Measurements from ENCODE around the gene CHRM4.
A peak's percentile ranks its signal among the peaks of the same experiment; 100 is the strongest.

Gene CHRM4

DNA sequence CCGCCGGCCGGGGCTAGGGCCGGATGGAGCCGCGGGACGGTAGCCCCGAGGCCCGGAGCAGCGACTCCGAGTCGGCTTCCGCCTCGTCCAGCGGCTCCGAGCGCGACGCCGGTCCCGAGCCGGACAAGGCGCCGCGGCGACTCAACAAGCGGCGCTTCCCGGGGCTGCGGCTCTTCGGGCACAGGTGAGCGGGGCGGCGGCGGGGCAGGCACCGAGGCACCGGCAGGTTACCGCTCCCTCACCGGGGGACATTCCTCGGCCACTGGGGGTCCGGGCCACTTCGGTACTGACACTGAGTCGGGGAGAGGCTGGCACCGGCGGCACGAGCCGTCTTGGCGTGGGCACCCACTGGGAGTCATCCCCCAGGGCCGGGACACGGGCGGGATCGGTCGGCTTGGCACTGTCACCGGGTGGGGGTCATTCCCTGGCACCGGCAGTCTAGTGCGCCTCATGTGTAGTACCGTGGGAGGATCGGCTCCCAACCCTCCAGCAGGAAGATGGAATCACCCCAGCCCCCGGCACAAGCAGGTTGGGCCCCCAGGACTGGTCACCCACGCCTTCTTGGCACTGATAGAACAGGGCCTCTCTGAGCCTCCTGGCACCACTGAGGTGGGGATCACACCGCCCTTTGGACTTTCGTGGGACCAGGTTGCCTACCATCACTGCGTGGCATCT, 43.8 kb downstream of the CHRM4 start:
- DNase-seq (ENCODE audit: low read depth, low spot score) = no peak

- peak; percentile 90 for DNase-seq (ENCODE audit: low read depth, low spot score)
These were observed 44.5 kb downstream of the CHRM4 start, which contains the start of gene DGKZ for GRCh38 chr11:46346886-46347636. Gene DGKZ (plus strand): TSS chr11:46347463. CDS start chr11:46347660, 197 bp downstream.

GRCh38 chr11:46345881-46346484, 45.6 kb downstream of the CHRM4 start:
- no peak for DNase-seq (ENCODE audit: low read depth, low spot score)

GRCh38 chr11:46345131-46345597, 46.4 kb downstream of the CHRM4 start:
- DNase-seq (ENCODE audit: low read depth, low spot score) = peak; percentile 76

- no peak for DNase-seq (ENCODE audit: low read depth, low spot score)
These were observed 48.1 kb downstream of the CHRM4 start for GRCh38 chr11:46343520-46343919.

GRCh38 chr11:46342239-46342638, 49.3 kb downstream of the CHRM4 start:
- DNase-seq (ENCODE audit: low read depth, low spot score) = no peak

GRCh38 chr11:46341454-46341853, 50.1 kb downstream of the CHRM4 start:
- no peak for DNase-seq (ENCODE audit: low read depth, low spot score)

DNA sequence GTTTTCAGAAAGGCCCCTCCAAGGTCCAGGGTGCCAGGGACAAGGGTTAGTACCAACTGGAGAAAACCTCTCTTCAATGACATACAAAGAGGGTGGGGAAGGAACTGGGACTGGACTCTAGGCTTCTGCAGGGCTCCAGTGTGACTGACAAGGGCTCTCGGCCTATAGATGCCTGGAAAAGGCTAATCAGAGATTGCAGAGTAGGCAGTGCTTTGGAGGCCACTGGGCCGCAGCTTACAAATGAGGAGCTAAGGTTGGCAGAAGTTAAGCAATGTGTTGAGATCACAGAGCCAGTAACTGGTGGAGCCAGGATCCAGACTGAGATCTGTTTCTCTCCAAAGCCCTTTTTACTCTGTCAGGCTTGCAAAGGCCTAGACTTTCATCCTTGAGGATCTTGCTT, 51.8 kb downstream of the CHRM4 start:
- peak; percentile 25 for DNase-seq (ENCODE audit: low read depth, low spot score)

DNA sequence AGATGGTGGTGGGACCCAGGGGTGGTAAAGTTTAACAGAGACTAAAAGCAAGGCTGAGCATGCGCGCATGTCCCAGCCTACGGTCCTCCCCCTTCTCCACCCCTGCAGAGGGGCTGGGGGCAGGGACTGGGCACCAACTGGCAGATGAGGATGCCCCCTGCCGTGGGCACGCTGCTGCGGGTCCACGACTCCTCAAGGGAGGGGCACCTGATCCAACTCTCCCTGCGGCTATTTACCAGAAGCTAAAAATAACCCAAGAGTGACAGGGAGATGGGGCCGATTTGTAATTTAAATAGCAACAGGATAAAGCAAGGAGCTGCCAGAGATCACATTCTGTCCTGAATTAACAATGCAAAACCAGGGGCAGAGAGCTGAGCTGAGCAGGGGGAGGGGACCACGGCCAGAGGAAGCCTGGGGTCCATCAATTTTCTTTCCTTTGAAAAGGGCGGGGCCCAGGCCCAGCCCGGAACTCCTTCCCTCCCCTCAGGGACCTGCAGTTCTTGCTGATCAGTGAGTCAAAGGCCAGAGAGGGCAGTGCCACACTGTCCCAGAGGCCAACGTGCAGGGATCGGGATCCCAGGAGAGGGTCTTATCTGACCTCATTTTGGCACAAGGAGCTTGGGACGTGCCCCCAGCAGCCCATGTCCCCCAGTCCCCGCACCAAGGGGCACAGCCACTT, 52.4 kb downstream of the CHRM4 start:
- DNase-seq (ENCODE audit: low read depth, low spot score) = peak; percentile 95

- DNase-seq (ENCODE audit: low read depth, low spot score) = no peak
These were observed 53.0 kb downstream of the CHRM4 start for GRCh38 chr11:46338636-46338987.

- DNase-seq (ENCODE audit: low read depth, low spot score) = no peak
These were observed 53.8 kb downstream of the CHRM4 start for GRCh38 chr11:46337626-46338345.

GRCh38 chr11:46336563-46337180, 54.9 kb downstream of the CHRM4 start:
- no peak for DNase-seq (ENCODE audit: low read depth, low spot score)

DNA sequence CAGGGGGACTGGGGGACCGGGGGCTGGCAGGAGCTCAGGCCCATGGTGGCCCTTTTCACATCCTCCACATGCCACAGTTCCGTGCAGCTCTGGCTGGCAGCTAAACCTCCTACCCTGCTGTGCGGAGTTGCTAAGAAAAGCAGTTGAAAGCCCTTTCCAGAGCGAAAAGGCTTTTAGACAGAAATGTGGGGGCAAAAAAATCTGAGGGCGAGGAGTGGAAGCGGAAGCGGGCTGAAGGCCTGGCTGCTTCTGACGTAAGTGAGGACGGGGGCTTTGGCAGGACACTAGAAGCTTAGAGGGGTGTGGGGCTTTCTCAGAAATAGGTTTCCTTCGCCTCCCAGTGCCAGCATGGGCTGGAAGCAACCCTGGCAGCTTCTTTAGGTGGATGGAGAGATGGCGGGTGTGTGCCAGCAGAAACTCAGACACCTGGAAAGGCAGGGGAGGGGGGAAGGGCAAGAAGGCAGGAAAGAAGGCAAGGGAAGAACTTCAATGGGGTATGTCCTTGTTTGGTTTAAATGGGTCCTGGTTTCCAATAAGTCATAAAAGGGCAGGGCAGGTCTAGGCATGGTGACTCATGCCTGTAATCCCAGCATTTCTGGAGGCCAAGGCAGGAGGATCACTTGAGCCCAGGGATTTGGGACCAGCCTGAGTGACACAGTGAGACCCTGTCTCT, 55.5 kb downstream of the CHRM4 start:
- peak; percentile 14 for DNase-seq (ENCODE audit: low read depth, low spot score)

GRCh38 chr11:46335271-46335670, 56.3 kb downstream of the CHRM4 start:
- DNase-seq (ENCODE audit: low read depth, low spot score) = no peak

DNA sequence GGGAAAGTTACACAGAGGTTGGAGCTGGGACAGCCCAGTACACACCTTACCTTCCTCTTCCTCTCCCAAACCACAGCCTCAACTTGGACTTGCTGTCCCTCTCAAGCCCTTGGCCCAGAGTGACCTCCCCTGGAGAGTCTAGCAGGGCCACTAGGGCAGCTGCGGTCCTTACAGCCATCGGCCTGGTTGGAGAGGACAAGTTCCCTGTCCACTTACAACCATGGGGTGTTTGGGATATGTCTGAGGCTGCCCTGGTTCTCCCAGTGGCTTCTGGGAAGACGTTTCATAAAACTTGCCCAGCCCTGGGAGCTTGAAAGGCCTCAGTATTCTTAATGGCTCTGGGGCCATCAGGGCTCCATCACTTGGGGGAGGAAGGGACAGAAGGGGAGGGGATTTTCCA, 57.4 kb downstream of the CHRM4 start:
- no peak for DNase-seq (ENCODE audit: low read depth, low spot score)

Measured in ELF-1 (cell line).